Adrenal gland (tissue), 5 donors: ENCODE data around the gene INSRR.

Experiments used
- CTCF ChIP-seq, 6 experiments: fragments of 450-650 bp in 4 of 6; fragments of 200-600 bp in 2 of 6; sonication (generic) in 1 of 6; IDR thresholded peaks; 1 replicate in 5 of 6; 2 replicates in 1 of 6; pipeline versions ENCODE4 v1.5.1 to v1.8.0; 2016 to 2021; ENCODE audit warnings: antibody characterized with exemption in 6 of 6, mild to moderate bottlenecking in 2 of 6, moderate library complexity in 1 of 6
- POLR2A ChIP-seq, 2 donors: fragments of 450-650 bp; IDR thresholded peaks; one replicate each; pipeline ENCODE4 v1.6.1; 2017; ENCODE audit warnings: antibody characterized with exemption in 2 of 2, mild to moderate bottlenecking in 2 of 2, moderate library complexity in 1 of 2
- donor health status: DM: no; HTN: no; CAD: no.

- no peak for TF ChIP-seq CTCF (IDR thresholded peaks at IDR 0.05)
- TF ChIP-seq POLR2A (IDR thresholded peaks at IDR 0.05): no peak
These were observed 56.4 kb downstream of the INSRR start for GRCh38 chr1:156802421-156802935.
